Astrocyte of the spinal cord (primary cell): Measurements from ENCODE around the gene TRIM38.

Source experiments
- DNase-seq: peaks from one replicate; pipeline ENCODE4 v3.0.0; 2011; ENCODE audit warnings: low read depth, low spot score
- H3K4me3 ChIP-seq: 2 replicates; pipeline ENCODE4 v1.5.1; 2011; ENCODE audit warnings: low read depth, mild to moderate bottlenecking, low read length, moderate library complexity
- in situ Hi-C: cut with HindIII; loops from 2 replicates; pipeline ENCODE4 v1.10.0; 2017; ENCODE audit warnings: low sequenced_read_pairs
- TF ChIP-seq, protein P1 (sequence below): IDR thresholded peaks from 2 replicates; pipeline ENCODE4 v1.5.1; 2012; ENCODE audit warnings: low read depth, mild to moderate bottlenecking, low read length, inconsistent platforms

The TRIM38 gene

DNA sequence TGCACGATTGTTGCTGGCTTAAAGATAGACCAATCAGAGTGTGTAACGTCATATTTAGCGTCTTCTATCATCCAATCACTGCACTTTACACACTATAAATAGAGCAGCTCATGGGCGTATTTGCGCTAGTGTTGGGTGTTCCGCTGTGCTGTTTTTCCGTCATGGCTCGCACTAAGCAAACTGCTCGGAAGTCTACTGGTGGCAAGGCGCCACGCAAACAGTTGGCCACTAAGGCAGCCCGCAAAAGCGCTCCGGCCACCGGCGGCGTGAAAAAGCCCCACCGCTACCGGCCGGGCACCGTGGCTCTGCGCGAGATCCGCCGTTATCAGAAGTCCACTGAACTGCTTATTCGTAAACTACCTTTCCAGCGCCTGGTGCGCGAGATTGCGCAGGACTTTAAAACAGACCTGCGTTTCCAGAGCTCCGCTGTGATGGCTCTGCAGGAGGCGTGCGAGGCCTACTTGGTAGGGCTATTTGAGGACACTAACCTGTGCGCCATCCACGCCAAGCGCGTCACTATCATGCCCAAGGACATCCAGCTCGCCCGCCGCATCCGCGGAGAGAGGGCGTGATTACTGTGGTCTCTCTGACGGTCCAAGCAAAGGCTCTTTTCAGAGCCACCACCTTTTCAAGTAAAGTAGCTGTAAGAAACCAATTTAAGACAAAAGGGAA is 57.9 kb downstream of the TRIM38 start:
- DNase-seq: peak; percentile 94
- in situ Hi-C loops: no loop called here
- peak overlapping the region; percentile 70 for H3K4me3 ChIP-seq
- TF ChIP-seq, protein P1, sequence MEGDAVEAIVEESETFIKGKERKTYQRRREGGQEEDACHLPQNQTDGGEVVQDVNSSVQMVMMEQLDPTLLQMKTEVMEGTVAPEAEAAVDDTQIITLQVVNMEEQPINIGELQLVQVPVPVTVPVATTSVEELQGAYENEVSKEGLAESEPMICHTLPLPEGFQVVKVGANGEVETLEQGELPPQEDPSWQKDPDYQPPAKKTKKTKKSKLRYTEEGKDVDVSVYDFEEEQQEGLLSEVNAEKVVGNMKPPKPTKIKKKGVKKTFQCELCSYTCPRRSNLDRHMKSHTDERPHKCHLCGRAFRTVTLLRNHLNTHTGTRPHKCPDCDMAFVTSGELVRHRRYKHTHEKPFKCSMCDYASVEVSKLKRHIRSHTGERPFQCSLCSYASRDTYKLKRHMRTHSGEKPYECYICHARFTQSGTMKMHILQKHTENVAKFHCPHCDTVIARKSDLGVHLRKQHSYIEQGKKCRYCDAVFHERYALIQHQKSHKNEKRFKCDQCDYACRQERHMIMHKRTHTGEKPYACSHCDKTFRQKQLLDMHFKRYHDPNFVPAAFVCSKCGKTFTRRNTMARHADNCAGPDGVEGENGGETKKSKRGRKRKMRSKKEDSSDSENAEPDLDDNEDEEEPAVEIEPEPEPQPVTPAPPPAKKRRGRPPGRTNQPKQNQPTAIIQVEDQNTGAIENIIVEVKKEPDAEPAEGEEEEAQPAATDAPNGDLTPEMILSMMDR: no peak

DNA sequence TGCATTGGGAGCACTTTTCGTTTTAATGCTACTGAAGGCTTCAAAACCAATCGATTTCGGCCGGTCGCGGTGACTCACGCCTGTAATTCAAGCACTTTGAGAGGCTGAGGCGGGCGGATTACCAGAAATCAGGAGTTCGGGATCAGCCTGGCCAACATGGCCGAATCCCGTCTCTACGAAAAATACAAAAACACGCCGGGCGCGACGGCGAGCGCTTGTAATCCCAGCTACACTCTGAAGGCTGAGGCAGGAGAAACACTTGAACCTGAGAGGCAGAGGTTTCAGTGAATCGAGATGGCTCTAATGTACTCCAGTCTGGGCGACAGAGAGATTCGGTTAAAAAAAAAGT is 58.4 kb downstream of the TRIM38 start:
- in situ Hi-C loops: no loop called here
- DNase-seq: peak; percentile 84
- TF ChIP-seq, protein P1: no peak
- H3K4me3 ChIP-seq: peak overlapping the region; percentile 70

DNA sequence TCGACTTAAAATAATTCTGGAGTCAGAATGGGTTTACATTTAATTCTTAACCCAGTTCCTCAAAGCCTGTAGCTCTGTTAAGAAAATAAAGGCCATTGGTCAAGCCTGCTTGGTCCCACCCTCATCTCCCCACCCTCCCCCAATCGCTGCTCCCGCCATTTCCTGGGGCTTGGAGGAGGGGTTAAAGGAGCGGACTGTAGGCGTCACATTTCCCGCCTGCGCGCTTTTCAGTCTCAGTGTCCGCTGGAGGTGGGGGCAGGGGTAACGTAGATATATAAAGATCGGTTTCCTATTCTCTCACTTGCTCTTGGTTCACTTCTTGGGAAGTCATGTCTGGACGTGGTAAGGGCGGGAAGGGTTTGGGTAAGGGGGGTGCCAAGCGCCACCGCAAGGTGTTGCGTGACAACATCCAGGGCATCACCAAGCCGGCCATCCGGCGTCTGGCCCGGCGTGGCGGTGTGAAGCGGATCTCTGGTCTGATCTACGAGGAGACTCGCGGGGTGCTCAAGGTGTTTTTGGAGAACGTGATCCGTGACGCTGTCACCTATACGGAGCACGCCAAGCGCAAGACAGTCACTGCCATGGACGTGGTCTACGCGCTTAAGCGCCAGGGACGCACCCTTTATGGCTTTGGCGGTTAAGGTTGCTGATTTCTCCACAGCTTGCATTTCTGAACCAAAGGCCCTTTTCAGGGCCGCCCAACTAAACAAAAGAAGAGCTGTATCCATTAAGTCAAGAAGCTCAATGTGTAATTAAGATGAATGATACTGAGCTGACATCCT is 58.9 kb downstream of the TRIM38 start:
- peak overlapping the region; percentile 70 for H3K4me3 ChIP-seq
- TF ChIP-seq, protein P1: no peak
- DNase-seq: peak; percentile 98
- in situ Hi-C loops: no loop called here

DNA sequence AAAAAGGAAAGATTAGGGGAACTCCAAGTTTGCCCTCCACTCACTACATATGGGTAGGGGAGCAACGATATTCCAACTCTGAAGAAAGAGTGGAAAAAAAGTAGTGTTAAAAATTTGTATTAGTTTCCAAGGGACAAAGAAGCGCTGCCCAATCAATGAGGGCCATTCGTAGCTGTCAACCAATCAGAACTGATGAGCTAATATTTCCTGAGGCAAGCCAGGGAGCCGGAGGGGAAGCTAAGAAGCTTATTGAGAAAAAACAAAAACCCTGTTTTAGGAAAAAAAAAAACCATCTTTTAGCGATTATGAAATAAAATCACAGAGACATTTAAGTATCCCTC is 59.5 kb downstream of the TRIM38 start:
- in situ Hi-C loops: no loop called here
- TF ChIP-seq, protein P1: no peak
- peak overlapping the region; percentile 70 for H3K4me3 ChIP-seq
- peak; percentile 87 for DNase-seq

DNA sequence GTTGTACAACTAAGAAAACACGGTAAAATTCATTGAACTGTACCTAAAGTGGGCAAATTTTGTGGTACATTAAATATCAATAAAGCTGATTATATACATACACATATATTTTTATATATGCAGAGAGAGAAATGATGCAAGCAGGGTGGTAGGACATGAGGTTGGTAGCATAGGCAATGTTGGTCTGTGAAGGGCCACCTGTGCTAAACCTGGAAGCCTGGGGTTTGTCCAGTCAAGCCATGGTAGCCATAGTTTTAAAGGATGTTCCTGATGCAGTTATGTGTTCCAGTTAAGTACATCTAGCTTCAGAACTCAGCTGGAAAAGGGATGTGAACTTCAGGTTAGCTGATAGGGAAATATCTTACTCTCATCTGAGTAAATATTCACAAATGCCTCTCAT is 60.1 kb downstream of the TRIM38 start:
- H3K4me3 ChIP-seq: no peak overlapping the region
- DNase-seq: no peak
- TF ChIP-seq, protein P1: no peak
- in situ Hi-C loops: no loop called here

DNA sequence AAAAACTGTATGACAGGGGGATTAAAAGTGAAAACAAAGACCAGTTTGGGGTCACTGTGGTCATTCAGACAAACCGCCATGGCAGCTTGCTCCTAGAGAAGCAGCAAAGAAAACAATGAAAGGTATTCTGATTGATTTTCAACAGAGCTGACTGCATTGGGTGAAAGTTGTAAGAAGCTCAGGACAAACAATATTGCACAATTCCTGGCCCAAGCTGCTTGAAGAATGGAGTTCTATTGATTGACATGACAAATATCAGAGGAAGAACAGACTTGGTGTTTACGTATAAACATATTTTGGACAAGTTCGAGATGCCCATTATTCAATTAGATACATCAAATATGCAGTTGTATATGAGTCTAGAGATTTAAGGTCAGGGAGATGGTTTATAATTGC is 62.0 kb downstream of the TRIM38 start:
- no peak for DNase-seq
- in situ Hi-C loops: no loop called here
- TF ChIP-seq, protein P1: no peak
- H3K4me3 ChIP-seq: no peak overlapping the region
